ENCODE data around the gene TRPV5.

DNA sequence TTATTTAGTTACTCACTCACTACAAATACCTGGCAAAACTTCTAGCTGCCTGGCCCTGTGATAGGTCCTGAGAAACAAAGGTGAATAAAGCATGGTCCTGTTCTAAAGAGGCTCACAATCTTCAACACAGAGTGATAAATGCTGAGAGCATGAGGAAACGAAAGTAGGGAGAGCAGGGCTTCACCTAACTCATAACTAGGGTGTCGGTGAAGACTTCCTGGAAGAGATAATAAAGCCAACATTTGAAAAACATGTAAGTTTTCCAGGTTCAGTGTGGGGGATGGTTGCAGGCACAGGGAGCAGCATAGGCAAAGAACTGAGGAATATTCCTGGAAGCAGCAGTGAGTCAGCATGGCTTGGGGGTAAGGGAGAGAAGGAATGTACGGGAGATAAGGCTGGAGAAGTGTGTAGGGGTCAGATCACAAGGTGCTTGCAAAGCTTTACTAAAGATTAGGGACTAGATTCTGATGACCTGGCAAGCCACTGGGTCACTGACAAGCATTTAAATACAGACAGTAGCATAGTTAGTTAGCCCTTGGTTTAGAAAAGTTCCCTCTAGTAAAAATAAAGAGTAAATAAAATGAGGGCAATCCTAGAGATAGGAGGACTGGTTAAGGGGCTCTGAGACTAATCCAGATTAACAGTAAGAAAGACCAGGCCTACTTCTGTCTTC lies 23.5 kb upstream of the TRPV5 start:
- TF ChIP-seq POLR2A (IDR thresholded peaks at IDR 0.05) (no peak), EP300 (IDR thresholded peaks at IDR 0.05) (no peak)
- TF ChIP-seq, protein P1, sequence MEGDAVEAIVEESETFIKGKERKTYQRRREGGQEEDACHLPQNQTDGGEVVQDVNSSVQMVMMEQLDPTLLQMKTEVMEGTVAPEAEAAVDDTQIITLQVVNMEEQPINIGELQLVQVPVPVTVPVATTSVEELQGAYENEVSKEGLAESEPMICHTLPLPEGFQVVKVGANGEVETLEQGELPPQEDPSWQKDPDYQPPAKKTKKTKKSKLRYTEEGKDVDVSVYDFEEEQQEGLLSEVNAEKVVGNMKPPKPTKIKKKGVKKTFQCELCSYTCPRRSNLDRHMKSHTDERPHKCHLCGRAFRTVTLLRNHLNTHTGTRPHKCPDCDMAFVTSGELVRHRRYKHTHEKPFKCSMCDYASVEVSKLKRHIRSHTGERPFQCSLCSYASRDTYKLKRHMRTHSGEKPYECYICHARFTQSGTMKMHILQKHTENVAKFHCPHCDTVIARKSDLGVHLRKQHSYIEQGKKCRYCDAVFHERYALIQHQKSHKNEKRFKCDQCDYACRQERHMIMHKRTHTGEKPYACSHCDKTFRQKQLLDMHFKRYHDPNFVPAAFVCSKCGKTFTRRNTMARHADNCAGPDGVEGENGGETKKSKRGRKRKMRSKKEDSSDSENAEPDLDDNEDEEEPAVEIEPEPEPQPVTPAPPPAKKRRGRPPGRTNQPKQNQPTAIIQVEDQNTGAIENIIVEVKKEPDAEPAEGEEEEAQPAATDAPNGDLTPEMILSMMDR (IDR thresholded peaks at IDR 0.05): no peak
